HG02885 (cell line): ENCODE data around the gene RFX3.
A peak's percentile ranks its signal among the peaks of the same experiment; 100 is the strongest.

Source experiments
- ATAC-seq: cut with Tn5 transposase; IDR thresholded peaks from one replicate; pipeline ENCODE4 v1.9.1; 2021; ENCODE audit warnings: mild to moderate bottlenecking; ENCODE audit not compliant: unreplicated experiment, poor library complexity

The RFX3 gene

DNA sequence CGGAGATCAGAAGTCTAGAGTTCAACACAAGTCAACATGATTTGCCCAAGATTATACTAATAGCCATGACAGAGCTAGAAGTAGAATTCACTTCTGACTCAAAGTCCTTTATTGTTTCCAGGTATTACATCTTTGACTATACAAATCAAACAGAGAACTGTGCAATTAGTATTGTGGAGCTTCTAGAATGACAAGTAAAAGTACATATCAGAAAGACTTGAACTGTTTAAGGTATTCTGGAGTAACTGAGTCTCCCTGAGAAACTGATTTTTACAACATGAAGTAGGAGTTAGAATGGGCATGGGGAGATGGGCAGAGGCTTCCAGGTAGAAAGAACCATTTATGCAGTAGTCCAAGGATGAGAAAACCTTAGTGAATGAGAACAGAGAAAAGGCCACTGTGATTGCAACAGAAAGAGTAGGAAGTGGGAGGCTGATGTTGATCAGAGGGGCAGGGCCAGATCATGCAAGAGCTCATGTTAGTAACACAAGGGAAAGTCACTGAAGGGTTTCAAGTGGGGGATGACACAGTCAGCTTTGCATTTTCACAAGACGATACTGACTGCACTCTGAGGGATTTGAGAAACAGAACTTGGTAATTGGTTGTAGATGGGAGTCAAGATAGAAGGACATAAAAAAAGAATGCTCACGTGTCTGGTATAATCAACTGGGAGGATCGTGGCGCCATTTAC, 280.7 kb downstream of the RFX3 start:
- ATAC-seq, result peak; percentile 71

DNA sequence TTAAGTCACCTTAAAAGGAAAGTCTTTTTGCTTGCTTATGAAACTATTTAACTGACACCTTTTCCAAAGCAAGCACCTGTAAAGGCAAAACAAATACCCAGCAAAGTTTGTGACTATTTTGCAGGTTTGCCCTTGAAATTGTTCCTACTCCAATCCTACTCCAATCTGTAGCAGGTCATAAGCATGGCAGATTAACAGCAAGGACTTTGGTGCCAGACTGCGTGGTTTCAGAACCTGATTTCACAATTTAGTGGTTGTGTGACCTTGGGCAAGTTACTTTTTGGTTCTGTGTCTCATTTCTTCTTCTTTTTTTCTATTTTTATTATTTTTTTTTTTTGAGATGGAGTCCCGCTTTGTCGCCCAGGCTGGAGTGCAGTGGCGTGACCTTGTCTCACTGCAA, 282.1 kb downstream of the RFX3 start:
- ATAC-seq, result no peak

DNA sequence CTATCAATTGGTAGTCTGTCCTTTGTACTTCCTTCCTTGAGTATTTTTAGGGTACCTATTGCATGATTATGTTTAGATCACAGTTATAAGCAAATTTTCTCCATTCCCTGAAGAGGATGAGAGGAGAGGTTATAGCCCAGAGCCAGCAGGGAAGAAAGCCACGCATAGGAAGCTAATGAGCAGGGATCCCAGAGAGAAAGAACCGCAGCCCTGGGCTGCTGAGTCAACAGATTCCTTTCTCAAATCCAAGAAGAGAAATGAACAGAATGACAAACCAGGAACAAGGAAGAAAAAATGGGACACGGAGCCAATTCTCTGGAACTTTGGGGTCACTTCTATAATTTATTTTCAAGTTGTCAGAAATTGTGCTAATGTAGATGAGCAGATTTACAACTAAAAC, 284.5 kb downstream of the RFX3 start:
- ATAC-seq, result no peak

DNA sequence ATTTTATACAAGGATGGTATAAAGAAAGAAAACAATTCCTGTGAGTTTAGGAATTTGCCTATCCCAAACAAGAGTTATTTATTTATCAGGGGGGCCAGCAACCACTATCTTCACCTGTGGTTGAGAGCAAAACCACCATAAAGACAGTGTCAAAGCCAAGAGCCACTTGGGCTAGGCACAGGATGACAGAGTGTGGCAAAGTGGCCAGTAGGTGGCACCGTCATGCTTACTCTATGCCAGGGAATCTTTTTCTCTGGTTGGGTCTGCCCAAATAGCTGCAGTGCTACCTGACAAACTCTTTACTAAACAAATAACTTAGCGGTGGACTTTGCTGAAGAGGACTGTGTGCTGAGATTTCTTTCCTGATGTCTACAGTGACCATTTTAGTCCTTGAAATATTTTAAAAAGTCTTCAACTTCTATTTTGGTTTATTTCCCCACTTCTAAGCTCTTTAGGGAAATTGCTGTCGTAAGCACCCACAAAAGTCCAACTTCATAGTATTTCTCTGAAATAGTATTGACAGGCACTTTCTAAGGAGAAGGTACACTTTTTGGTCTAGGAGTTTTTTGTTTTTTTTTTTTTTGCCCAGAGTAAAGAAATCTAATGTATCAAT, 285.0 kb downstream of the RFX3 start:
- ATAC-seq, result peak; percentile 90

DNA sequence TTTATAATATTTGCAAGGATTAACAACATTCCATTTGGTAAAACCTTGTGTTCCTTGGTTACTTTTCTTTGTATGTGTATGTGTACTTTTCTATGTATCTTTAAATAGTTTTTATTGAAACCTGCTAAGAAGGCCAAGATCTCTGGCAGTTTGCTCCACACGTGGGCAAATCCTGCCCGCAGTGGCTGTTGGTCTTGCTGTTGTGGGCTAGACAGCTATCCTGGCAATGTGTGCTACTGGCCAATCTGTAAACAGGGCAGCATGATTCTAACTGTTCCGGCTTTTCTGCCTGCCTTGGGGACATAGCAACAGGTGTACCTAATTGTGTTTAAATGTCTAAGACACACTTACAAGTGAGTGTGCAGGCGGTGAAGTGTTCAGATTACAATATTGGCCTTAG, 286.6 kb downstream of the RFX3 start:
- no peak for ATAC-seq

DNA sequence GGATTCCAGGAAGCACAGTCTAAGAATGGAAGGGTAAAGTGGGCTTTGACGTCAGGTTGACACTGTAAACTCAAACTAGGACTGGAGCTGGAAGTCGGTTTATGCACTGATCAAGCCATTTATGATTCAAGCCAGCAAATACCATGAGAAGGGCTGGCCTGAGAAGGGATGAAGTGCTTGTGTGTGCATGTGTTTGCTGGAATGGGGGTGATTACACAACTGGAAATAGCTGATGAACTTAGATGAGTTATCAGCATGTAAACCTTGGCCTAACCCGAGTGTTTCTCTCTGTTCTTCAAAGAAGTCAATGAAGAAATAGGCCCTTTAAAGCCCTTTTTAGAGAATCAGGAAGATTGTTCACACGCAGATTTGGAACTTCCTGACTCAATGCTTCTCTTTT, 287.6 kb downstream of the RFX3 start:
- ATAC-seq, result no peak

DNA sequence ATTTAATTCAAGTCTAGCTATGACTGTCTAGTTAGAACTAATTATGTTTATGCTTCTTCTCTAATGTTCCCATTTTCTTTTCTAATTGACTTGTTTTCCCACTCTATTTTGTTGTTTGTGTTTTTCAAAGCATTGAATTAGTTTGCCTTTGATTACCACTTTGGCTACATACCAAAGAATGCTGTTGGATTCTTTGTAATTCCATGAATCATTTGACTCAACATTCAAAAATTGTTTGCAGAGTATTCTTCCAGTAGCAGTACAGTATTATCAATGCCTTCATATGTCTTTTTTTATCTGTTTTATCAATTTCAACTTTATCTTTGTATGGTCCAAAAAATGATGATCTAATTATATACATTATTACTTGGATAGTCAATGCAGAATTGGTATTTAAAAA, 288.7 kb downstream of the RFX3 start:
- no peak for ATAC-seq

DNA sequence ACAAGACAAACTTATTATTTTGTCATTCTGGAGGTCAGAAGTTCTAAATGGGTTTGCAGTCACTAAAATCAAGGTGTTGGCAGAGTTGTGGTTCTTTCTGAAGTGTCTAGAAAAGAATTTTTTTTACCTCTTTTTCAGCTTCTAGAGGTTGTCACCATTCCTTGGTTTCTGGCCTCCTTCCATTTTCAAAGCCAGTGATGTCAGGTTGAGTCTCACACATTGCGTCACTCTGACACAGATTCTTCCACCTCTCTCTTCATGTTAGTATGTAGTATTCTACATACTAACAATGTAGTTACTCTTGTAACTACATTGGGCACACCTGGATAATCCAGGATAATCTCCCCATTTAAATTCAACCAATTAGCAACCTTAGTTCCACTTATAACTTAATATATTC, 290.3 kb downstream of the RFX3 start:
- no peak for ATAC-seq

DNA sequence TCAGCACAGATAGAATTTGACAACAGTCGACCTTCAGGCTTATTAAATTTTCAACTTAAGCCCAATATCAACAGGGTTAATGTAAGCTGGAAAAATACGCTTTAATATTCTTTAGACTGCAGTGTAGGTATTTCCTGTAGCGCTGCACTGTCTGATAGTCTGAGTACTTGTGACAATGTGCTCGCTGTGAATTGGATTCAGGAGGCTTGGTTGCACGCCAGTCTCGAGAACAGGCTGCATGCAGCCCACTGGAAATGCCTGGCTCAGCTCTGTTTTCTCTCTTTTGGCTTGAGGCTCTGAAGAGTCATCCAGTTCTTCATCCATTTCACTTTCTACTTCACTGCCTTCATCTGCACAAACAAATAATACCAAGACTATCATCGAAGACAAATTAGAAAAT, 300.9 kb downstream of the RFX3 start:
- ATAC-seq, result no peak

DNA sequence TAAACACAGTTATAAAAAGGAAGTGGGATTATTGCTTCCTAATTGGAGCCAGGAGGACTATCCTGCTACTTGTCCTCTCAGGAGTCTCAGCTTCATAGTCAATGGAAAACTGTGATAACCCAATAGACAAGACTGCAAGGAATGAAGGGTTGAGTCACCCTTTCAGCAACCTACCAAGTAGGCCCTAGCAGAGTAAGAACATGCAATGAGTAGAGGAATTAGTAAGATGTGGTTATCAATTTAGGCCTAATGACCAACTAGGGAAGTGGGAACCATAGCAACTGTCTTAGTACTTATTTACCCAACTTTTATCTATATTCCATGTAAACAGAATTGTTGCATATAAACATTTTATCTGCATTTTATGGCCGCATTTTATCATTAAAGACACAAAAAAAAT, 310.1 kb downstream of the RFX3 start:
- ATAC-seq, result no peak

DNA sequence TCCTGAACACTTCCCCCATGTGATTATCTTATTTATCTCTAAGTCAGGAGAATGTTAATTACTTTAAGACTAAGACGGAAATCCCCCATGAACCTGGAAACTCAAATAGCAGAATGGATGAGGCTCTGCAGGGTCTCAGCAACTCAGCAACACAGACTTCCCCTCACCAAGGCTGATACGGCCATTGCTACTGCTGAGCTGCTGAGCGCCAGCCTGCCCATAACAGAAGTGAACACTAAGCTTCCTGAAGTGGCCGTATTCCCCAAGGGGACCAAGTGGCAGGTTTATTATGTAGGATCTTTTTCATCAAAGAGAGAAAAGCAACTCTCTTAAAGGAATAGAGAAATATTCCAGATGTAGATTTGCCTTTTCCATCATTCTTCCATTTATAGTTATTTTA, 311.1 kb downstream of the RFX3 start:
- ATAC-seq, result no peak

DNA sequence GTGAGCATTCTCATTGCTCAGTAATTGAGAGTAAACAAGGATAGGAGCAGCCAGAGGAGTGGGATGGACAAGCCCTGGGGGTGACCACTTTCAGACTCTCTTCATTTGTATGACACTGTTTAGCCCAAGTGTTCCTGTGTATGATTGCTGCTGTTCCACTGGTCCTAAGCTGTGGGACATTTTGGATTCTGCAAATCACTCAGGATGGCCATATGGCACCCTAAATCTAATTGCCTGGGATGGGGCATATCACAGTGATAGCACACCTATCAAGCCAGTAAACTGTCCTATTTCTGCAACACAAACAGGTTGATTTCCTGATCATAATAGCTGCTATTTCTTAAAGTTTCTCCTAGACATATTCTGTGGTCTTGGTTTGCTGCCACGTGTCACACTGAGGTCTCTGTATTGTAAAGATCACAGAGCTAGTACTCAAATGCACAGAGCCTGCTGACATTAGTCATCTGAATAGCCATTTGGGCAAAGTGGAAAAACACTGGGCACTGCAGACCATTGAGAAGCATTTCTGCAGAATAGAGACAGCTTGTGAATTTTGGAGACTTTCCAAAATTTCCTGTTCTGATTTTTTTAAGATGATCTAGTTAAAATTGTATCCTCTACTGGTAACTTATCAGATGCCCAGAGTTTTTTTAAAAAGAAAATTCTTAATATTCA, 320.2 kb downstream of the RFX3 start:
- no peak for ATAC-seq

DNA sequence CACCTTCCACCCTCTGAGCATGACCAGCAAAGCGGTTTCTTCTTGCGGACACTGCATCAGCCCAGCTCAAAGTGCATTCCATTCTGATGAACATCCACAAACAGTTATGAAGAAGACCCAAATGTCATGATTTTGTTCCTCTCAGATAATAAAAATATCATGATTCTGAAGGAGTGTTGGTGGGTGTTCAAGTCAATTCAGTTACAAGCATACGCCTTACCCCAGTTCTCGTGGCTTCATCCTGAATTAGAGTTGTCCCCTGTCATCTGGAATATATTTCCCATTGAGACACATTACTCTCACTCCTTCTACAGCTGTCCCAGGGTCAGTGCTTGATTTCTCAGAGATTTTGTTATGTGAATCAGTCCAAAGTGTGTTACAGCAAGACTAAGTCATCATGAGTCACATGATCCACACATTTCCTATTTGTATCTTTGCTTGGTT, 325.4 kb downstream of the RFX3 start:
- ATAC-seq, result no peak

DNA sequence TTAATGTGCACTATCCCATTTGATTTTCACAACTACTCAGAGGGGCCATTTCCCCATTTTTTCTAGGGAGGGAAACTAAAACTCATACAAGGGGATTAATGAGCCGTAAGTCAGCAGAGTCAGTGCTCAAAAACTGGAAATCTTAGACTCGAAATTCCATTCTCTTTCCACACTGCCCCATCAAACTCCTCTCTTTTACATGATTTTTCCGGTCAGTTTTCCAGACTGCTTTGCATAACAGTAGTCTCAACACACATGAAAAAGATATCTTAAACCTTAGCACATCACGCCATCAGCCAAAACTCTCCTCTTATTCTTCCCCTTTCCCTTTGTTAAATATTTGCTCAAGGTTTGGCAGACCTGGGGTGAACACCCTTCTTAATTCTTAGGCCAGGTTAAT, 332.0 kb downstream of the RFX3 start:
- ATAC-seq, result no peak

DNA sequence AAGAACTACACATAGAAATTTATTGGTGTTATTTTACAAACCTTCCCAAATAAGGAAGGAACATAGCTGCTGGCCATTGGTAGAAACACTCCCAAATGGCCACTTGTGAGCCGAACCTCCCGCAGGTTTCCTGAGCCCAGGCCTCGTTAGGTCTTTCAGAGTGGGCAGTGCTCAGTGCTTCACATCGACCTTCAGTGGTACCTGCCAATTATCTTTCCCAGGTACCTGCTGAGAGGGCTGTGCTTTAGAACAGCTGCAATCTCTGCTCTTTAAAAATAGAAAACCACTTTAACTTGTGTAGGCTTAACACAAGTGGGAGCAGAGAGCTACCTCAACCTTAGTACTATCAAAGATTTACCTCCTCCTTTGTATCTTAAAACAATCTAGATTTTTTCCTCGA, 334.1 kb downstream of the RFX3 start:
- no peak for ATAC-seq

DNA sequence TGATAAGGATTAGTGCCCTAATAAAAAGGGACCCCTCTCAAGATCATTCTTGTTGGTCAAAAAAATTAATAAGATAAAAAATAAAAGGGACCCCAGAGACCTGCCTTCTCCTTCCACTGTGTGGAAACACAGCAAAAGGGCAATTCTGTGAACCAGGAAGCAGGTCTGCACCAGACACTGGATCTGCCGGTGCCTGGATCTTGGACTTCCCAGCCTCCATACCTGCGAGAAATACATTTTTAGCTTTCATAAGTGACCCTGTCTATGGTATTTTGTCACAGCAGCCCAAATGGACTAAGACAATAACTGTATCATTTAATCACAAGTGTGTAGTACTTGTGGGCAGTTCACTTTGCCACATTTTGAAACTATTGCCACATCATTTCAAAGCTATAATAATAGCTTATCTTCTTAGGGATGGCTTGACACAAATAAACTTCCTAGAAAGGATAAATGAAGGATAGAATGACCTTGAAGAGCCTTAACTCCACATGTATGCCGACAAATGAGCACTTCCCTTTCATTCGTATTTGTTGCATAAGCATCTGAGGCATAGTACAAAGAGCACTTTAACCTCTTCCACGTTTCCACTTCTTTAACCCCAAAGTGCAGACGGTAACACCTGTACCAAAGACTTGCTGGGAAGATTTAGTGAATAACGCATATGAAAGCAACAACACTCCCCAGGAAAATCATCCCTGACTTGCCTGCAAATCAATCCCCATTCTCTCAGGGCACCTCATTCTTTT, 336.5 kb downstream of the RFX3 start:
- ATAC-seq, result no peak

DNA sequence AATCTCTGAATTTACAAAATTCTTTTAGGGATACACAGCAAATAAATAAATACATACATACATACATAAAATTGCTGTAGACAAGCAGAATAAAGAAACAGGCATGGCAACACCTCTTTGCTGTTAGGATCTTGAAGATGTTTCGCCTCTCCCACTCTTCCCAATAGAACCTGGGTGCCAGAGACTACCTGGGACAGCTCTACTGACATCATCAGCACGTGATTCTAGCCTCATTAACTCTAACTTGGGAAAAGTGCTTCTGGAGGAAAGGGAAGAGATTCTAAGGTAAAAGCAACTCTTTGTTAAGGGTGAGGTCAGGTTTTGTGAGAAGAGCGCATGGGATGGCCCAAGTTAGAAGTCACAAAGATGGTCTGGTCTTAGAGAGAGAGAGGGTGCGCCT, 339.1 kb downstream of the RFX3 start:
- ATAC-seq, result no peak

DNA sequence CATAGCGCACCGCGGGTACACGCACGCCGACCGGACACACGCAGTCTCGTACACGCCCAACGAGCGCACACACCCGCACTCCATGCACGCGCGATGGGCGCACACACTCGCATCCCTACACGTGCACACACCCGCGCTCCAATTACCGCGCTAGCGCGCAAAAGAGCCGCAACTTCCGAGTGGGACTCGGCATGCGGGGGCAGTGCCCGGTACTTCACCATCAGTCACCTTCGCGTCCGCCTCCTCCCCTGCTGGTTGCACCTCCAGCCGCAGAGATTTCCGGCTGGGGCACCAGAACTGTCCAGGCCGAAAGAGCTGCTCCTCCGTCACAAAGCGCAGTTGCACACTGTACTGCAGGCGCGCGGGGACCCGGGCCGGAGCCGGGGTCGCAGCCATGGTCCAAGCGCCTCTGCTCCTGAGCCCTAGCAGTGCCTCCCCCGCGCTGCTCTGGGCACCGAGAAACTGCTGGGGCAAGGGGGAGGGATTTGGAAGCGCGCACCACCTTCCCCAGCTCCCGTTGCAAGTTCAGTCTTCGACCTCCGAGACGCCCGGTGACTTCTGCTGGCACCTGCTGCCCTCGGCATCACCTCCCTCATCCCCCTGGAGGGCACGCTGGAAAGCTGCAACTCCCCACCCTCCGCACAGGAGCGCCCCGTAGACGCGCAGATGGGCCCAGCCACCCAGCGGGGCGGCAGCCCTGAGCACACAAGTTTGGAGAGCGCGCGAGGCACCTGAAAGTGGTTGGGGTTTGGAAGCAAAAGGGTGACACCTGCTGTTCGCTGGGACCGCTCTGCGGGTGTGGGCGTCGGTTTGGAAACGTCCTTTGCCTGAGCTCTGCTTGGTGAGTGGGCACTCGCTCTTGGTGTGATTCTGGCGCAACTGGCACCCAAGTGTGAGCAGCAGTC, 344.5 kb downstream of the RFX3 start:
- ATAC-seq, result no peak

DNA sequence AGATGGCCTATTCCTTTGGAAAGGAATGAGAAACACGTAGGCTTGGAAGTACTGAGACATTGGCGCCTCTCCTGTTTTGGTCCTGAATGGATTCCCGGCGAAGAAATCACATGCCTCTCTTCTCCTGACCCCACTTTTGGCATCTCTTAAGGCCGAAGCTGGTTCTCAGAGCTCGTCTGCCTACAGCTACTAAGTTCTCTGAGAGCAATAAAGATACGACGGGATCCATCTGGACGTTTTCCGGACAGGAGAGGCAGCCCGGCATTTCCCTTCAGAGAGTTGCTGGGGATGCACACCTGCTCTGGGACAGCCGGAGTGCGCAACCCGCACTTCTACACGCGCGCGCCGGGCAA, 345.1 kb downstream of the RFX3 start:
- no peak for ATAC-seq

DNA sequence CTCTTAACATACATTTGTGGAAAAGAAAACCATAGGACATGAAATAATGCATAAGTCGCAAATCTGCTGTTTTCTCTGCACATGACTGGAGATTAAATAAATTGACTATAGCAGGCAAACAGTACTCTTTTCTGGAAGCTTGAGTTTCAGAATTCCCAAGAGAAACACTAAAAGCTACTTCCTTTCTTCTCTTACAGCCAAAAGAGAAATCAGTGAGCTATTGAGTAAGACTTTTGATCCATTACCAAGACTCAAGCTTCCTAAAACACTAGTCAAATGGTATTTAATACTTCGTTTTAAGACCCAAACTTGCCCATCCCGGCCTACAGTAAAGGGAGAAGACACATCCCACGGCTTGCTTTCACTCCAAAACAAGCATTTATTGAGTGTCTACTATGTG, 346.1 kb downstream of the RFX3 start:
- no peak for ATAC-seq
